GM23338 (cell line): ENCODE data around the gene SP140L. TPM values are rescaled to one million over a fixed set of nuclear protein-coding genes. Genes with fewer than 3 reads are reported as not detected.

Experiments used
- ATAC-seq: fragments of 200-7000 bp; cut with Tn5 transposase; 3 replicates; pipeline ENCODE4 v1.9.1; 2020
- DNase-seq: peaks from one replicate; pipeline ENCODE4 v3.0.0-alpha.2; 2015; ENCODE audit warnings: low spot score
- H2AFZ ChIP-seq: fragments of 200-600 bp; sonication (generic); 2 replicates; pipeline ENCODE4 v1.8.0; 2016; ENCODE audit warnings: antibody characterized with exemption, mild to moderate bottlenecking, moderate library complexity
- H3F3A ChIP-seq: fragments of 200-600 bp; sonication (generic); replicated peaks from 2 replicates; pipeline ENCODE4 v1.8.0; 2017; ENCODE audit warnings: antibody characterized with exemption, mixed run types, low read depth
- H3K27ac ChIP-seq: fragments of 200-600 bp; sonication (generic); 2 replicates; pipeline ENCODE4 v1.6.1; 2016; ENCODE audit warnings: low read depth
- H3K27me3 ChIP-seq: fragments of 200-600 bp; sonication (generic); 2 replicates; pipeline ENCODE4 v1.8.0; 2016; ENCODE audit warnings: mild to moderate bottlenecking, mixed run types, moderate library complexity; ENCODE audit not compliant: insufficient read depth
- H3K36me3 ChIP-seq: fragments of 200-600 bp; sonication (generic); 2 replicates; pipeline ENCODE4 v1.8.0; 2016; ENCODE audit warnings: mild to moderate bottlenecking; ENCODE audit not compliant: insufficient read depth
- H3K4me1 ChIP-seq: fragments of 200-600 bp; sonication (generic); 2 replicates; pipeline ENCODE4 v1.8.0; 2016; ENCODE audit warnings: mild to moderate bottlenecking, moderate library complexity; ENCODE audit not compliant: insufficient read depth
- H3K4me2 ChIP-seq: fragments of 200-600 bp; sonication (generic); 2 replicates; pipeline ENCODE4 v1.7.1; 2017; ENCODE audit warnings: mixed run types
- H3K4me3 ChIP-seq: fragments of 200-600 bp; sonication (generic); 2 replicates; pipeline ENCODE4 v1.6.1; 2016; ENCODE audit warnings: mixed run types
- H3K79me2 ChIP-seq: fragments of 200-600 bp; sonication (generic); replicated peaks from 2 replicates; pipeline ENCODE4 v1.8.0; 2017; ENCODE audit warnings: mild to moderate bottlenecking; ENCODE audit not compliant: insufficient read depth
- H3K9me2 ChIP-seq: fragments of 200-600 bp; sonication (generic); 2 replicates; pipeline ENCODE4 v1.8.0; 2017; ENCODE audit not compliant: insufficient read depth
- H4K20me1 ChIP-seq: fragments of 200-600 bp; sonication (generic); replicated peaks from 2 replicates; pipeline ENCODE4 v1.8.0; 2017; ENCODE audit warnings: mild to moderate bottlenecking; ENCODE audit not compliant: insufficient read depth
- H3K27ac Mint-ChIP-seq: 2 replicates; pipeline ENCODE4 v1.8.0; 2020; ENCODE audit warnings: inconsistent platforms, mild to moderate bottlenecking, moderate library complexity, mixed read lengths
- H3K27me3 Mint-ChIP-seq: 3 replicates; pipeline ENCODE4 v1.8.0; 2022; ENCODE audit warnings: low read depth, mild to moderate bottlenecking, moderate library complexity, mixed read lengths, inconsistent platforms; ENCODE audit not compliant: insufficient read depth, poor library complexity
- H3K36me3 Mint-ChIP-seq: 3 replicates; pipeline ENCODE4 v1.8.0; 2021; ENCODE audit warnings: low read depth, mild to moderate bottlenecking, inconsistent platforms, moderate library complexity, mixed read lengths
- H3K4me1 Mint-ChIP-seq: 3 replicates; pipeline ENCODE4 v1.8.0; 2020; ENCODE audit warnings: mild to moderate bottlenecking, inconsistent platforms, mixed read lengths
- H3K4me3 Mint-ChIP-seq: 3 replicates; pipeline ENCODE4 v1.8.0; 2021; ENCODE audit warnings: moderate library complexity, mild to moderate bottlenecking, inconsistent platforms, mixed read lengths
- H3K9me3 Mint-ChIP-seq: 3 replicates; pipeline ENCODE4 v1.8.0; 2020; ENCODE audit warnings: moderate library complexity, mild to moderate bottlenecking, inconsistent platforms, mixed read lengths
- CREB1 ChIP-seq: fragments of 250-450 bp; sonication (Bioruptor Pico); IDR thresholded peaks from 2 replicates; pipeline ENCODE4 v1.5.0; 2020; ENCODE audit warnings: low read depth, mild to moderate bottlenecking, moderate library complexity
- CTCF ChIP-seq, 2 experiments: fragments of 200-600 bp in 1 of 2; sonication (generic) in 1 of 2; conservative IDR thresholded peaks; 2 replicates each; pipeline versions ENCODE4 v1.5.1 to v1.6.1; 2016 to 2017; ENCODE audit warnings: antibody characterized with exemption in 2 of 2, low read depth in 2 of 2, mild to moderate bottlenecking in 2 of 2, moderate library complexity in 1 of 2
- ETS1 ChIP-seq: IDR thresholded peaks from 2 replicates; pipeline ENCODE4 v1.6.1; 2016; ENCODE audit warnings: antibody characterized with exemption
- EZH2 ChIP-seq: fragments of 200-600 bp; sonication (generic); IDR thresholded peaks from one replicate; pipeline ENCODE4 v1.8.0; 2017; ENCODE audit warnings: antibody characterized with exemption, mild to moderate bottlenecking, low read depth; ENCODE audit not compliant: unreplicated experiment
- EZH2phosphoT487 ChIP-seq: fragments of 200-600 bp; sonication (generic); IDR thresholded peaks from one replicate; pipeline ENCODE4 v1.8.1; 2018; ENCODE audit warnings: antibody characterized with exemption; ENCODE audit not compliant: unreplicated experiment
- JUNB ChIP-seq: IDR thresholded peaks from one replicate; pipeline ENCODE4 v1.6.1; 2016; ENCODE audit warnings: antibody characterized with exemption; ENCODE audit not compliant: unreplicated experiment
- NANOG ChIP-seq: IDR thresholded peaks from 2 replicates; pipeline ENCODE4 v1.6.1; 2016; ENCODE audit warnings: antibody characterized with exemption, borderline replicate concordance
- POLR2AphosphoS5 ChIP-seq: IDR thresholded peaks from 2 replicates; pipeline ENCODE4 v1.6.1; 2016; ENCODE audit warnings: antibody characterized with exemption, low read depth
- REST ChIP-seq: IDR thresholded peaks from one replicate; pipeline ENCODE4 v1.6.1; 2018; ENCODE audit warnings: antibody characterized with exemption; ENCODE audit not compliant: unreplicated experiment
- STAT1 ChIP-seq: IDR thresholded peaks from one replicate; pipeline ENCODE4 v1.6.1; 2016; ENCODE audit warnings: antibody characterized with exemption; ENCODE audit not compliant: unreplicated experiment
- ZNF114 ChIP-seq: fragments of 250-450 bp; sonication (Bioruptor Pico); IDR thresholded peaks from 2 replicates; pipeline ENCODE4 v1.5.0; 2020; ENCODE audit warnings: mild to moderate bottlenecking, moderate library complexity
- ZNF331 ChIP-seq: fragments of 250-450 bp; sonication (Bioruptor Pico); IDR thresholded peaks from 2 replicates; pipeline ENCODE4 v1.5.0; 2020; ENCODE audit warnings: low read depth, mild to moderate bottlenecking, moderate library complexity
- ZNF462 ChIP-seq: fragments of 250-450 bp; sonication (Bioruptor Pico); IDR thresholded peaks from 2 replicates; pipeline ENCODE4 v1.5.0; 2020; ENCODE audit warnings: mild to moderate bottlenecking, moderate library complexity
- long read RNA-seq: library from polyadenylated mRNA; unstranded; transcript quantifications from one replicate; pipeline ENCODE4 v2.0.0, GENCODE V29; 2020; ENCODE audit not compliant: unreplicated experiment
- polyA plus RNA-seq: library from polyadenylated mRNA; unstranded; fragments of >200 nt; fragmentation: Nextera tagmentation; extraction: Ambion mirVana; gene quantifications from 2 replicates; pipeline ENCODE4 v1.2.1, GENCODE V29; 2016
- total RNA-seq: library from RNA; depleted of rRNA; stranded (reverse); fragments of >200 nt; shearing (Covaris generic); gene quantifications from 2 replicates; pipeline ENCODE4 v1.2.3, GENCODE V29; 2014; rRNA removed

The SP140L gene
- total RNA-seq: 0.66 and 1.7 TPM in 2 replicates
- polyA plus RNA-seq: 1.3 and 1.5 TPM in 2 replicates
- long read RNA-seq: 0 reads

DNA sequence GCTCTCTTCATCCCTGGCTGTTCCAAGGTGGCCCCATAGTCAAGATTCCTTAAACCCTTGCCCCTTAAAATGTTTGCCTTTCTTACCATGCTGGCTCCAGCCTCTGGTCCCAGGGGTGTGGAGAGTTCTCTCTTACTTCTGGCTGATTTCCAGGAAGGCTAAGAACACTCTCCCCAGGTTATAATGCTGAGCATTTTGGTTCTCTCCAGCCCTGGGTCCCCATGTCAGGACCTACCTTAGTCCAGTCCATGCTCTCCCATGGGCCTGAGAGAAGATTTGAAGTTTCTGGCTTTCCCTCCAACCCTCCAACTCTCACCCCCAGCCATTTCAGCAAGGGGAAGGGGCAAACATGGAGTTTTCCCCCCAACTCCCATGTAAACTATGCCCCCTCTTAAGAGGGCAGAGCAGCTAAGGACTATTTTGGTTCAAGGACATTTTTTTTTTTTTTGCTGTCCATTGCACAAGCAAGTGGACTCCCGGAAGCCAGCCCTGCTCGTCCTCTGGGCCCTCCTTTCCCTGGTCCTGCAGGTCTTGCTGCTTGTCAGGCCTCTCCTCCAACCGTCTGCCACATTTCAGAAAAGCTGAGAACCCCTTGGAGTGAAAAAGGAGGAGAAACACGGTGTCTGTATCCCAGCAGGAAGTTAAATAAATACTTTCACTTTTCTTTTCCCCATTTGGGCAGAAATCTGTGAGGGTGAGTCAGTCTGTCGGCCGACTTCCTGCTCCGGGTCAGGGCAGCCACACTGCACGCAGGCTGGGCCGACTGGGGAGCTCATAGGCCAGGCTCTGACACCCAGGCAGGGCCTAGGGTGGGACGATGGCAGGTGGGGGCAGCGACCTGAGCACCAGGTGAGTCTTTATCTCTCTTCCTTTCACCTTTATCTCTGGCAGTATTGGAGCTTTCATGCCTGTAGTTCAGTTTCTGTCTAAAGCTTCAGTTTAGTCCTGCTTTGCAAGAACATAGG, at the start of gene SP140L:
Gene SP140L, plus strand, starts transcription at position 741 of the 965 bp plus-strand sequence. Its CDS starts 77 bp downstream, at position 818.
- H3F3A ChIP-seq: no peaks in the 10 kb centered on the region
- H4K20me1 ChIP-seq: no peaks in the 10 kb centered on the region
- H2AFZ ChIP-seq: peak within 1 kb of the TSS; percentile 81
- Mint-ChIP-seq H3K4me3 (no peak within 1 kb of the TSS), H3K27ac (no peak within 1 kb of the TSS), H3K36me3 (peaks cover 13% of the 10 kb centered on the region), H3K27me3 (peaks cover 12% of the 10 kb centered on the region), H3K9me3 (peaks cover 34% of the 10 kb centered on the region), H3K4me1 (peaks cover 6% of the 10 kb centered on the region; the same call in 2 of the 3 replicates)
- H3K4me3 ChIP-seq: no peak within 1 kb of the TSS
- no peaks in the 10 kb centered on the region for H3K27me3 ChIP-seq
- H3K79me2 ChIP-seq: no peaks in the 10 kb centered on the region
- peak; percentile 66; the same call in 2 of the 3 replicates for ATAC-seq
- TF ChIP-seq POLR2AphosphoS5 (no peak), REST (no peak), NANOG (no peak), ZNF462 (CRISPR knock-in tag) (no peak), ZNF114 (CRISPR knock-in tag) (no peak), CTCF (conservative IDR thresholded peaks at IDR 0.05; ENCODE audit: low read depth in 2 of 2) (no peak), JUNB (no peak), EZH2 (no peak), EZH2phosphoT487 (no peak), ETS1 (no peak), CREB1 (CRISPR knock-in tag) (no peak), STAT1 (no peak), ZNF331 (CRISPR knock-in tag) (no peak)
- no peak within 1 kb of the TSS for H3K4me2 ChIP-seq
- no peak within 1 kb of the TSS for H3K27ac ChIP-seq
- no peaks in the 10 kb centered on the region for H3K9me2 ChIP-seq
- H3K36me3 ChIP-seq: no peaks in the 10 kb centered on the region; the same call in 1 of the 2 replicates
- peak; percentile 9 for DNase-seq
- no peaks in the 10 kb centered on the region for H3K4me1 ChIP-seq
